AG09309 (cell line): Measurements from ENCODE around the gene ABI1.

Experiments
- DNase-seq: peaks from one replicate; pipeline ENCODE4 v3.0.0-alpha.2; 2010; ENCODE audit warnings: low read depth
- H3K4me3 ChIP-seq: 2 replicates; pipeline ENCODE4 v1.5.1; 2011; ENCODE audit warnings: mild to moderate bottlenecking, low read depth, low read length, moderate library complexity; ENCODE audit not compliant: control insufficient read depth
- TF ChIP-seq, protein P1 (sequence below): IDR thresholded peaks from 2 replicates; pipeline ENCODE4 v1.5.1; 2011; ENCODE audit warnings: mild to moderate bottlenecking, low read depth, low read length, inconsistent platforms; ENCODE audit not compliant: insufficient read depth, control insufficient read depth; ENCODE audit errors: missing control alignments

The ABI1 gene

DNA sequence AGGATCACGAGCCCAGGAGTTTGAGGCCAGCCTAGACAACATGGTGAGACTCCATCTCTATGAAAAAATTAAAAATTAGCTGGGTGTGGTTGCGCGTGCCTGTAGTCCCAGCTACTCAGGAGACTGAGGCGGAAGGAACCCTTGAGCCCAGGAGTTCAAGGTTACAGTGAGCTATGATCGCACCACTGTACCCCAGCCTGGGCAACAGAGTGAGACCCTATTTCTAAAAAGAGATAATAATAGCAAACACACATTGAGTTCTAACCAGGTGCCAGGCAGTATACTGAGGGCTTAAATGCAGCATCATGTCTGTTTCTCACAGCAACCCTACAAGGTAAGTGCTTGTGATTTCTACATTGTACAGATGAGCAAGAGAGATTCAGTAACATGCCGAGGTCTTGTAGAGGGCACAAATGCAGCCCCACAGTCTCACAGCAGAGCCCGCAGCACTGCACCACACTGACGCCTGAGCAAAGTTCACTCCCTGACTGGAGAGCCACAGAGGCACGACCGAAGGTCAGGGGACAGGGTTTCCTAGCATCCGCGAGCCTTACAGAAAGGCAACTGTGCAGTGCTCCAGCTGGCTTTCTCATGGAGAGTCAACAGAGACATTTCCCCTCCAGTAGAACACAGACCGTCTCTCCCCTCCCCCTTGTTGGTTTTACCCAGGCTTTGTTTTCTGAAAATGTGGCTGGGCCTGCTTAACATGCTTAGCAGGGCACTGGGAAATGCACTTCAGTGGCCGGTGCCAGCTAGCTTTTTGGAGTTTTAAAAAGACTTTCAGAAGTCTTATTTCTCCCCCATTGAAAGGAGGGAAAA is 126.8 kb downstream of the ABI1 start:
- H3K4me3 ChIP-seq = no peak overlapping the region
- DNase-seq = no peak
- TF ChIP-seq, protein P1, sequence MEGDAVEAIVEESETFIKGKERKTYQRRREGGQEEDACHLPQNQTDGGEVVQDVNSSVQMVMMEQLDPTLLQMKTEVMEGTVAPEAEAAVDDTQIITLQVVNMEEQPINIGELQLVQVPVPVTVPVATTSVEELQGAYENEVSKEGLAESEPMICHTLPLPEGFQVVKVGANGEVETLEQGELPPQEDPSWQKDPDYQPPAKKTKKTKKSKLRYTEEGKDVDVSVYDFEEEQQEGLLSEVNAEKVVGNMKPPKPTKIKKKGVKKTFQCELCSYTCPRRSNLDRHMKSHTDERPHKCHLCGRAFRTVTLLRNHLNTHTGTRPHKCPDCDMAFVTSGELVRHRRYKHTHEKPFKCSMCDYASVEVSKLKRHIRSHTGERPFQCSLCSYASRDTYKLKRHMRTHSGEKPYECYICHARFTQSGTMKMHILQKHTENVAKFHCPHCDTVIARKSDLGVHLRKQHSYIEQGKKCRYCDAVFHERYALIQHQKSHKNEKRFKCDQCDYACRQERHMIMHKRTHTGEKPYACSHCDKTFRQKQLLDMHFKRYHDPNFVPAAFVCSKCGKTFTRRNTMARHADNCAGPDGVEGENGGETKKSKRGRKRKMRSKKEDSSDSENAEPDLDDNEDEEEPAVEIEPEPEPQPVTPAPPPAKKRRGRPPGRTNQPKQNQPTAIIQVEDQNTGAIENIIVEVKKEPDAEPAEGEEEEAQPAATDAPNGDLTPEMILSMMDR = no peak

- DNase-seq = no peak
- TF ChIP-seq, protein P1 = no peak
- no peak overlapping the region for H3K4me3 ChIP-seq
Measured at GRCh38 chr10:26730552-26730951, 130.2 kb downstream of the ABI1 start.

DNA sequence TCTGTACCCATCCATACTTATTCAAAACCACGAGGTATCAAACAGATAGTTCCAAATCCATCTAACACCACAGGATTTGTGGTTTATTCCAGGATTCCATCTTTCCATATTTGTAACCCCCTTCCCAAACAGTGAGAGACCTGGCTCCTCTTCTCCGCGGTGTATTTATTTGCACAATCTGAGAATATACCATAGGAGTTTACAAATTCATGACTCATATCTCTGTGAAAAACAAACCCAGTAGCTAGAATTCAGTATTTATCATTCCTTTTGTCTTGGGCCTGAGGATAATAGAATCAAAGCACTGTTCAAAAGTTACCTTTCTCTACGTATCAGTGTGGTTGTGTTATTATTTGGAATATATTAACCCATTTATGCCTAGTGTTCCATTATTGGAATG is 131.4 kb downstream of the ABI1 start:
- TF ChIP-seq, protein P1 = no peak
- no peak for DNase-seq
- no peak overlapping the region for H3K4me3 ChIP-seq

- TF ChIP-seq, protein P1 = peak; percentile 4
- H3K4me3 ChIP-seq = no peak overlapping the region
- DNase-seq = no peak
Measured at GRCh38 chr10:26728957-26729356, 131.8 kb downstream of the ABI1 start.

- TF ChIP-seq, protein P1 = no peak
- no peak overlapping the region for H3K4me3 ChIP-seq
- no peak for DNase-seq
Measured at GRCh38 chr10:26727005-26727404, 133.8 kb downstream of the ABI1 start.

GRCh38 chr10:26725837-26726727 is 134.7 kb downstream of the ABI1 start:
- TF ChIP-seq, protein P1 = peak; percentile 71
- no peak overlapping the region for H3K4me3 ChIP-seq
- peak; percentile 29 for DNase-seq
